Upper lobe of right lung (tissue), 1 donor: ENCODE results near the gene DLG3. TPM values are rescaled to one million over a fixed set of nuclear protein-coding genes. Genes with fewer than 3 reads are reported as not detected.

ENCODE experiments used
- ATAC-seq: fragments of 200-7000 bp; cut with Tn5 transposase; one replicate; pipeline ENCODE4 v1.9.1; 2020; ENCODE audit warnings: mild to moderate bottlenecking, moderate library complexity
- DNase-seq: peaks from one replicate; pipeline ENCODE4 v3.0.0-alpha.2; 2020
- H3K27ac ChIP-seq: fragments of 200-600 bp; one replicate; pipeline ENCODE4 v1.8.0; 2022
- H3K27me3 ChIP-seq: fragments of 200-600 bp; one replicate; pipeline ENCODE4 v1.8.0; 2022; ENCODE audit warnings: mild to moderate bottlenecking
- H3K36me3 ChIP-seq: fragments of 200-600 bp; one replicate; pipeline ENCODE4 v1.8.0; 2022
- H3K4me1 ChIP-seq: fragments of 200-600 bp; one replicate; pipeline ENCODE4 v1.8.0; 2022
- H3K4me3 ChIP-seq: fragments of 200-600 bp; one replicate; pipeline ENCODE4 v1.8.0; 2022; ENCODE audit warnings: mild to moderate bottlenecking
- H3K9me3 ChIP-seq: fragments of 200-600 bp; one replicate; pipeline ENCODE4 v1.8.0; 2022
- intact Hi-C: fragments of 100-400 bp; cut with DNase I; formaldehyde crosslinking; loops from one replicate; pipeline ENCODE4 v1.11.0; 2022
- total RNA-seq: library from RNA; stranded (reverse); fragmentation: NEBNext Ultra II Directional; extraction: Animal tissue kit (Norgen Biotek cat#: 25700); gene quantifications from one replicate; pipeline ENCODE4 v1.2.1, GENCODE V29; 2021
- TF ChIP-seq, protein P1 (sequence below): fragments of 200-600 bp; IDR thresholded peaks from one replicate; pipeline ENCODE4 v1.8.0; 2022; ENCODE audit warnings: antibody characterized with exemption
- donor health status: DM: no; HTN: yes; CAD: no; lungs with severe emphysema.

Gene DLG3
- total RNA-seq, 1 donor from 2014 or later: 24.4 TPM

DNA sequence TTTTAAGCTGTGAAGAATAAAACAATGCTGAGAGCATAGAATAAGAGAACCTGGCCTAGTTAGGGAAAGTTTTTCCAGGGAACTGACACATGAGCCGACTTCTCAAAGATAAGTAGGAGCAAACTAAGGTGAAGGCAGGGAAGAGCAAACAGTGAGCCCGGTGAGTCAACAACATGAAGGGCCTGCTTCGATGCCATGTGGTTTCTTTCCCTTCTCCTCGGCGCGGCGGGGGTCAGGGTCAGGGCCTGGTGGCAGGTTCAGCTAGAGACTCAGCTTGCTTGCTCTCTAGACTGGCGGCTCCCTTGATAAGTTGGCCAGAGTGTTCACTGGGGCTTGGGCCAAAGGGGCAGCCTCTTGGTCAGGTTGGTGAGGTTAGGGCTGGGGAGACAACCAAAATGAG is 81.1 kb downstream of the DLG3 start:
- DNase-seq (peak; percentile 87), ATAC-seq (peak; percentile 99)
- H3K27ac ChIP-seq: no peak overlapping the region
- TF ChIP-seq, protein P1, sequence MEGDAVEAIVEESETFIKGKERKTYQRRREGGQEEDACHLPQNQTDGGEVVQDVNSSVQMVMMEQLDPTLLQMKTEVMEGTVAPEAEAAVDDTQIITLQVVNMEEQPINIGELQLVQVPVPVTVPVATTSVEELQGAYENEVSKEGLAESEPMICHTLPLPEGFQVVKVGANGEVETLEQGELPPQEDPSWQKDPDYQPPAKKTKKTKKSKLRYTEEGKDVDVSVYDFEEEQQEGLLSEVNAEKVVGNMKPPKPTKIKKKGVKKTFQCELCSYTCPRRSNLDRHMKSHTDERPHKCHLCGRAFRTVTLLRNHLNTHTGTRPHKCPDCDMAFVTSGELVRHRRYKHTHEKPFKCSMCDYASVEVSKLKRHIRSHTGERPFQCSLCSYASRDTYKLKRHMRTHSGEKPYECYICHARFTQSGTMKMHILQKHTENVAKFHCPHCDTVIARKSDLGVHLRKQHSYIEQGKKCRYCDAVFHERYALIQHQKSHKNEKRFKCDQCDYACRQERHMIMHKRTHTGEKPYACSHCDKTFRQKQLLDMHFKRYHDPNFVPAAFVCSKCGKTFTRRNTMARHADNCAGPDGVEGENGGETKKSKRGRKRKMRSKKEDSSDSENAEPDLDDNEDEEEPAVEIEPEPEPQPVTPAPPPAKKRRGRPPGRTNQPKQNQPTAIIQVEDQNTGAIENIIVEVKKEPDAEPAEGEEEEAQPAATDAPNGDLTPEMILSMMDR: no peak
- no peak overlapping the region for H3K4me3 ChIP-seq
- H3K36me3 ChIP-seq: no peaks in the 10 kb centered on the region
- H3K4me1 ChIP-seq: no peaks in the 10 kb centered on the region
- H3K9me3 ChIP-seq: no peaks in the 10 kb centered on the region
- intact Hi-C loops: no loop called here
- no peaks in the 10 kb centered on the region for H3K27me3 ChIP-seq

DNA sequence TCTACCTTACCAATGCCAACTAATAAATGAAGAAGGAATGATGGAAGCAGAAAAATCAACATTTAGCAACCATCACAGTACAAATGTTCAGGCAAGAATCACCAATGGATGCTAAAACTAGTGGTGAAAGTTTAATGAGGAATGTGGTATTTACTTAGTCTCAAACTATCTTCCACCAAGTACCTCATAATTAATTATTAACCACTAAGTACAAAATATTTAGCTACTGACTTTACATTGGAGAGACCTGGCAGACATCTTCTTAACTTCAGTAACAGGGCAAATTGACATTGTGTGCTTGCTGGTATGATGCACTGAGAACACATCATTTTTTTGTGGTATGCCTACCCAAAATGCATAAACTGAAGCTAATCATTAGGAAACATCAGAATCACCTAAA is 82.4 kb downstream of the DLG3 start:
- ATAC-seq (no peak), DNase-seq (no peak)
- H3K36me3 ChIP-seq: no peaks in the 10 kb centered on the region
- H3K27ac ChIP-seq: no peak overlapping the region
- no peaks in the 10 kb centered on the region for H3K27me3 ChIP-seq
- intact Hi-C loops: no loop called here
- no peaks in the 10 kb centered on the region for H3K4me1 ChIP-seq
- no peak overlapping the region for H3K4me3 ChIP-seq
- TF ChIP-seq, protein P1: no peak
- H3K9me3 ChIP-seq: no peaks in the 10 kb centered on the region

DNA sequence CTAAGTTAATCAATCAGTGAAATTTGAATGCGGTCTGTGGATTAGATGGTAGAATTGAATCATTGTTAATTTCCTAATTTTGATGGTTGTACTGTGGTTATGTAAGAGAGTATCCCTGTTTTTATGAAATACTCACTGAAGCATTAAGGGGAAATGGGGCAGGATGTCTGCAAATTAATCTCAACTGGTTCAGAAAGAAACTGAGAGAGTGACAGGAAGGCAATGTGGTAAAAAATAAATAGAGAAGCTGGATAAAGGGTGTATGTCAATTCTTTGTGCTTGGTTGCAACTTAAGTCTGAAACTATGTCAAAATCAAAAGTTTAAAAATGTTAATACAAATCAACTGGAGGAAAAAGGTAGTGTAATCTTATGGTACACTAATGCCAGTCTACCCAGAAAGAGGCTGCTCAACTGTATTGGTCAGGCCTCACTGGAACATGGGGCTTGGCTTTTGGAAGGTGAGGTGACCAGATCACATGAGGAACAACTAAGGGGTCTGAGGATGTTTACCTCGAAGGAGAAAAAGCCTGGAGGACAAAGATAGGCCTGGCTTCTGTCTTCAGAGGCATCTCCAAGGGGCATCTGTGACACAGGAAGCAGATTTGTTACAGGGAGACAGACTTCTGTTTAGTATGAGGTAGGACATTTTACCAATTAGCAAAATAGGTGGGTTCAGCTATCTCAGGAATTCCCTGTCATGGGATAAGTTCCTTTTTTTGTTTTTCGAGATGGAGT is 83.1 kb downstream of the DLG3 start:
- TF ChIP-seq, protein P1: no peak
- DNase-seq (no peak), ATAC-seq (no peak)
- H3K4me1 ChIP-seq: no peaks in the 10 kb centered on the region
- no peak overlapping the region for H3K27ac ChIP-seq
- H3K9me3 ChIP-seq: no peaks in the 10 kb centered on the region
- H3K4me3 ChIP-seq: no peak overlapping the region
- no peaks in the 10 kb centered on the region for H3K27me3 ChIP-seq
- intact Hi-C loops: no loop called here
- H3K36me3 ChIP-seq: no peaks in the 10 kb centered on the region

DNA sequence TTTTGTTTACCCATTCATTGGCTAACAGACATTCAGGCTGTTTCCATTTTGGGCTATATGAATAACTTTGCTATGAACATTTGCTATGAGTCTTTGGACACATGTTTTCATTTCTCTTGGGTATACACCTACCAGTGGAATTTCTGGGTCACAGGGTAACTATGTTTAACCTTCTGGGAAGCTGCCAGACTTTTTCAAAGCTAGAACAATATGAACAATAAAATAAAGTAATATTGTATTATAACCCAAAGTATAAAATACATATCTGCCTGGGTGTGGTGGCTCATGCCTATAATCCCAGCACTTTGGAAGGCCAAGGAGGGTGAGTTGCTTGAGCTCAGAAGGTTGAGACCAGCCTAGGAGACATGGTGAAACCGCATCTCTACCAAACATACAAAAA is 90.6 kb downstream of the DLG3 start:
- intact Hi-C loops: no loop called here
- no peak for ATAC-seq
- no peaks in the 10 kb centered on the region for H3K9me3 ChIP-seq
- H3K36me3 ChIP-seq: no peaks in the 10 kb centered on the region
- TF ChIP-seq, protein P1: no peak
- no peak overlapping the region for H3K27ac ChIP-seq
- H3K4me3 ChIP-seq: no peak overlapping the region
- H3K4me1 ChIP-seq: no peaks in the 10 kb centered on the region
- DNase-seq: no peak
- H3K27me3 ChIP-seq: no peaks in the 10 kb centered on the region

DNA sequence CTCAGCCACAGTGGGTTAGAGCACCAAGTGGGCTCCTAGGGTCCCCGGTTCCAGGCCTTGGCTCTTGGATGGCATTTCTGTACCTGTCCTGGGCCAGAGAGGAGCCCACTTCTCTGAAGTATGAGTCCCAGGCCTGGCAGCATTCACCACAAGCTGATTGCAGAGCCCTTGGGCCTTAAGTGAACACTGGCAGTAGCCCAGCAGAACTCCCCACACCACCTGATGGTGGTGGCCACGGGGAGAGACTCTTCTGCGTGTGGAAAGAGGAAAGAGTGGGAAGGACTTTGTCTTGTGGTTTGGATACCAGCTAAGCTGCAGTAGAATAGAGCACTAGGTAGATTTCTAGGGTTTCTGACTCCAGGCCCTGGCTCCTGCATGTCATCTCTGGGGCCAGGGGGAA is 104.8 kb downstream of the DLG3 start:
- Histone ChIP-seq H3K36me3 (no peaks in the 10 kb centered on the region), H3K27me3 (no peaks in the 10 kb centered on the region), H3K4me3 (no peak overlapping the region), H3K4me1 (no peaks in the 10 kb centered on the region), H3K9me3 (no peaks in the 10 kb centered on the region), H3K27ac (no peak overlapping the region)
- intact Hi-C loops: no loop called here
- DNase-seq: no peak
- ATAC-seq: peak; percentile 53
- TF ChIP-seq, protein P1: no peak
